Activated T-helper 1 cell treated with anti-CD3 and anti-CD28 coated beads, Interleukin-12 subunit alpha, Interleukin-12 subunit beta, Interleukin-2, Interleukin-4 antibody, amounts not matched to agents 30 ng/mL and 10 ng/mL and 1 ng/mL, durations not matched to agents 14 hours and 24 hours and 36 hours (primary cell): ENCODE results near the gene SSR3. TPM values are rescaled to one million over a fixed set of nuclear protein-coding genes. Genes with fewer than 3 reads are reported as not detected.
"Not testable (repeated sequence)": the region's sequence is repeated elsewhere in the genome, so short reads cannot be mapped to it uniquely, and the experiment has no call there.

Experiments used
- DNase-seq: peaks from one replicate; pipeline ENCODE4 v3.0.0; 2021; ENCODE audit warnings: low spot score
- H3K27ac Mint-ChIP-seq: one replicate; pipeline ENCODE4 v1.8.0; 2021; ENCODE audit warnings: mild to moderate bottlenecking, mixed read lengths
- H3K27me3 Mint-ChIP-seq: one replicate; pipeline ENCODE4 v1.8.0; 2022; ENCODE audit warnings: mild to moderate bottlenecking, moderate library complexity, mixed read lengths; ENCODE audit not compliant: insufficient read depth
- H3K36me3 Mint-ChIP-seq: one replicate; pipeline ENCODE4 v1.8.0; 2021; ENCODE audit warnings: low read depth, mixed read lengths
- H3K4me1 Mint-ChIP-seq: one replicate; pipeline ENCODE4 v1.8.0; 2021; ENCODE audit warnings: low read depth, mixed read lengths
- H3K4me3 Mint-ChIP-seq: one replicate; pipeline ENCODE4 v1.8.0; 2021; ENCODE audit warnings: mild to moderate bottlenecking, moderate library complexity, mixed read lengths
- H3K9me3 Mint-ChIP-seq: one replicate; pipeline ENCODE4 v1.8.0; 2021; ENCODE audit warnings: mixed read lengths
- intact Hi-C: fragments of 100-400 bp; cut with micrococcal nuclease; formaldehyde crosslinking; loops from one replicate; pipeline ENCODE4 v1.15.1; 2024
- total RNA-seq: library from RNA; stranded (reverse); gene quantifications from 2 replicates; pipeline ENCODE4 v1.2.3, GENCODE V29; 2022

SSR3 gene
- total RNA-seq: 149 and 162 TPM in 2 replicates

GRCh38 chr3:156554842-156555687 lies at the start of gene SSR3:
TSS of gene SSR3 (minus strand) at chr3:156555117. CDS start at chr3:156555089, 28 bp downstream.
- intact Hi-C loops: loop anchor here (1.0 to 2.0 kb wide), 12 partner anchors 14 to 620 kb away; partner anchors contain the start of genes CCNL1 and TIPARP
- peak within 1 kb of the TSS; percentile 94 for H3K27ac Mint-ChIP-seq
- DNase-seq: peak; percentile 99
- peaks cover 32% of the 10 kb centered on the region for H3K36me3 Mint-ChIP-seq
- H3K4me3 Mint-ChIP-seq: peak within 1 kb of the TSS; percentile 95
- peaks cover 53% of the 10 kb centered on the region for H3K4me1 Mint-ChIP-seq
- H3K27me3 Mint-ChIP-seq: no peaks in the 10 kb centered on the region
- no peaks in the 10 kb centered on the region for H3K9me3 Mint-ChIP-seq

GRCh38 chr3:156604064-156604641 lies 49.2 kb upstream of the SSR3 start:
- Mint-ChIP-seq H3K27ac (no peak overlapping the region), H3K9me3 (no peaks in the 10 kb centered on the region), H3K4me1 (peaks cover 38% of the 10 kb centered on the region), H3K4me3 (no peak overlapping the region), H3K36me3 (no peaks in the 10 kb centered on the region), H3K27me3 (peaks cover 13% of the 10 kb centered on the region)
- no peak for DNase-seq
- intact Hi-C loops: no loop called here

GRCh38 chr3:156603379-156604017 lies 48.6 kb upstream of the SSR3 start:
- H3K36me3 Mint-ChIP-seq: no peaks in the 10 kb centered on the region
- no peak overlapping the region for H3K4me3 Mint-ChIP-seq
- peaks cover 32% of the 10 kb centered on the region for H3K4me1 Mint-ChIP-seq
- H3K27me3 Mint-ChIP-seq: peaks cover 10% of the 10 kb centered on the region
- H3K27ac Mint-ChIP-seq: no peak overlapping the region
- DNase-seq: no peak
- no peaks in the 10 kb centered on the region for H3K9me3 Mint-ChIP-seq
- intact Hi-C loops: loop anchor here (2.0 kb wide), 1 partner anchor 49 kb away; the partner anchor contains the start of gene SSR3

DNA sequence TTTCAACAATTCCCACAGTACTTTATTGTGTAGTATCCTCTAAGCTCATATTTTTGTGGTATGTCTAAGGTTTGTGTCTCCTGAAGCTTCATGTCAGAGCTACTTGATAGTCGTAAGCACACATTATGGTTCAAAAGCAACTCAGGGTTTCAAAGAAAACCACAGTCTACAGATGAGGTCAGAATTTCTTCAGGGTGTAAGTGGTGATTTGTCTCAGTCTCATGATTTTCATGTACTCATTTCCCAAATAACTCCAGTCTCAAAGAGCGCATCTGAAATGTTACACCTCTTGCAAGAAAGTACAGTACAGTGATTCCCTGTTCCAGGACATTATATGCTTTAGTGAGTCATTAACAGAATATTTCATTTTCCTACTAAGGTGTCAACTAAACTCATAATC lies 47.5 kb upstream of the SSR3 start:
- Mint-ChIP-seq H3K27ac (no peak overlapping the region), H3K27me3 (peaks cover 7% of the 10 kb centered on the region), H3K36me3 (no peaks in the 10 kb centered on the region), H3K4me3 (no peak overlapping the region), H3K9me3 (no peaks in the 10 kb centered on the region), H3K4me1 (peaks cover 28% of the 10 kb centered on the region)
- intact Hi-C loops: loop anchor here (1.0 to 2.0 kb wide), 2 partner anchors 48 to 119 kb away; partner anchors contain the start of gene SSR3
- no peak for DNase-seq

DNA sequence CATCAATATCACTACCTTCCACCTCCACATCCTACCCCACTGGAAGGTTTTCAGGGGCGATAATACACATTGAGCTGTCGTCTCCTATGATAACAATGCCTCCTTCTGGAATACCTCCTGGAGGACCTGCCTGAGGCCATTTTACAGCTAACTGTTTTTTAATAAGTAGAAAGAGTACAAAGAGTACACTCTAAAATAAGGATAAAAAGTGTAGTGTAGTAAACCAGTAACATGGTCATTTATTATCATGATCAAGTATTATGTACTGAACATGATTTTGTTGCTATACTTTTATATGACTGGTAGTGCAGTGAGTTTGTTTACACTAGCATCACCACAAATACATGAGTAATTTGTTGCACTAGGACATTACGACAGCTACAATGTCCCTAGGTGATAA lies 46.6 kb upstream of the SSR3 start:
- peaks cover 13% of the 10 kb centered on the region for H3K27me3 Mint-ChIP-seq
- no peak overlapping the region for H3K27ac Mint-ChIP-seq
- H3K4me1 Mint-ChIP-seq: peaks cover 21% of the 10 kb centered on the region
- no peaks in the 10 kb centered on the region for H3K36me3 Mint-ChIP-seq
- H3K4me3 Mint-ChIP-seq: no peak overlapping the region
- H3K9me3 Mint-ChIP-seq: no peaks in the 10 kb centered on the region
- intact Hi-C loops: no loop called here
- DNase-seq: no peak

GRCh38 chr3:156600834-156601233 lies 45.9 kb upstream of the SSR3 start:
- Mint-ChIP-seq H3K36me3 (no peaks in the 10 kb centered on the region), H3K27me3 (peaks cover 16% of the 10 kb centered on the region), H3K9me3 (no peaks in the 10 kb centered on the region), H3K4me1 (peaks cover 14% of the 10 kb centered on the region), H3K4me3 (no peak overlapping the region), H3K27ac (no peak overlapping the region)
- no peak for DNase-seq
- intact Hi-C loops: no loop called here

DNA sequence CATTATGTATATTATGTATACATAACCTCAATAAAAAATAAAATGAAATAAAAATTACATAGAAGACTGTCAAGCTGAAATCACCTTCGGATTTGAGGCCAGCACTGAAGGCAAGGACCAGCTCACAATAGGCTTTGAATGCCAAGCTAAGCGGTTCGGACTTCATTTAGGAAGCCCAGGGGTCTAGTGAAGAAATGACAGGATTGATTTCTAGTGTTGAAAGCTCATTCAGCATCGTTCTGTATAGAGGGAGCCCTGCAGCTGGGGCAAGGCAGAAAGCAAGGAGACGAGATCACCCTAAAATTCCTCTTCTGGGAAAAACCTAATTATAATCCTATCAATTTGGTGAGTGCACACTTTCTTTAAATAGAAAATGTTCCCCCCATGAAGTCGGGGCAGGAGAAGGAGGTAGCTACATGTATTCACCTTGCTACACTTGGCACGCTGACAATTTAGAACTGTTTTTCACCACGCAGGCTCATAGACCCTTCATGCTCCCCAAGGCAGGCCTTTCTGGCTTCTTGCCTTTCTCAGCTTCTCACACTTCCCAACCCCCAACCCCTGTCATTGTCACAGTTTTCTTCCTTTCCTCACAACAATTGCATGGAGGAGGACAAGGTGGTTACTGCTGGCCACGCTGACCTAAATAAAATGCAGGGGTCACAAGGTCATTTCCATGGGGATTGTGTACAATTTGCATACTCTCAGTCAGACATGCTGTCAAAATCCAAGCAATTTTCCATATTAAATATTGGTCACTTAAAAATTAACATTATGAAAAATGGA lies 44.4 kb upstream of the SSR3 start:
- Mint-ChIP-seq H3K4me3 (no peak overlapping the region), H3K4me1 (peaks cover 25% of the 10 kb centered on the region), H3K27ac (no peak overlapping the region), H3K36me3 (no peaks in the 10 kb centered on the region), H3K9me3 (no peaks in the 10 kb centered on the region), H3K27me3 (peaks cover 26% of the 10 kb centered on the region)
- no peak for DNase-seq
- intact Hi-C loops: no loop called here

DNA sequence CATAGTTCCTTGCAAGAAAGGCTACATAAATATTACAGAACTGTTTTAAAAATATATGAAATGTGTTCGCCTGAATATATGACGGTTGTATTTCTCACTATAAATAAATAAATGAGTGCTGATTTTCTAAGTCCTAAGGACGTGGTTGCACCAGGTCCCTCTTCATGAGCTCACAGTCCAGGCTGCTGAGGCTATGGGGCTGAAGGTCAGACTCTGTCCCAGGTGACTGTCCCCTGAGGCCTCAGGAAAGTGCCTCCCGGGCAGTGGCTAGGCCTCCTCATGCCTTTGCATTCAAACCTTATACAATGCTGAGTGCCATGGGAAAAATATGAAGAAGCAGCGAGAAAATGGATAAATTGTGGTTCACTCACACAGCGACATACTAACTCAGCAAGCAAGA lies 43.5 kb upstream of the SSR3 start:
- DNase-seq: no peak
- no peaks in the 10 kb centered on the region for H3K36me3 Mint-ChIP-seq
- no peak overlapping the region for H3K4me3 Mint-ChIP-seq
- peaks cover 27% of the 10 kb centered on the region for H3K4me1 Mint-ChIP-seq
- intact Hi-C loops: no loop called here
- peaks cover 26% of the 10 kb centered on the region for H3K27me3 Mint-ChIP-seq
- H3K27ac Mint-ChIP-seq: no peak overlapping the region
- H3K9me3 Mint-ChIP-seq: no peaks in the 10 kb centered on the region

DNA sequence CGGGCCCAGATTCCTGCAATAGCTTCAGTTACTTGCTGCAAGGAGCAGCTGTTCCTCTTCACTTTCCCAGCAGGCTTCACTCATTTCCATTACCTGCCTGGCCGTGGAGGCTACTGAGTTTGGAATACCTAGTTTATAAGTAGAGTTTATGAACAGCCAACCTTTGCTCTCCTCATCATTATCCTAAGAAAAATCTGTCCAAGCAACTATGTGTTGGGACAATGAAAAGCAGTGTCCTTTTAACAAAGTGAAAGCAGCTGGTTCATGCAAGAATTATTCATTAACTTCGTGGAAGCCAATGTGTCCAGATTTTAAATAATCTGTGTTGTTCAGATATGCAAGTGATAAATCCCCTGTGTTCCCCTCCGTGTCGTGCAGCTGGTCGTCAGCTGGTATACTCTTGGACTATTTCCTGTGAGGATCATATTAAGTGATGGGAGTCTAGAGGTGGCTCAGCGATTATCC lies 39.3 kb upstream of the SSR3 start:
- no peak for DNase-seq
- intact Hi-C loops: no loop called here
- H3K9me3 Mint-ChIP-seq: peaks cover 3% of the 10 kb centered on the region
- H3K36me3 Mint-ChIP-seq: no peaks in the 10 kb centered on the region
- H3K4me1 Mint-ChIP-seq: peaks cover 15% of the 10 kb centered on the region
- no peak overlapping the region for H3K4me3 Mint-ChIP-seq
- H3K27me3 Mint-ChIP-seq: peaks cover 25% of the 10 kb centered on the region
- H3K27ac Mint-ChIP-seq: no peak overlapping the region

DNA sequence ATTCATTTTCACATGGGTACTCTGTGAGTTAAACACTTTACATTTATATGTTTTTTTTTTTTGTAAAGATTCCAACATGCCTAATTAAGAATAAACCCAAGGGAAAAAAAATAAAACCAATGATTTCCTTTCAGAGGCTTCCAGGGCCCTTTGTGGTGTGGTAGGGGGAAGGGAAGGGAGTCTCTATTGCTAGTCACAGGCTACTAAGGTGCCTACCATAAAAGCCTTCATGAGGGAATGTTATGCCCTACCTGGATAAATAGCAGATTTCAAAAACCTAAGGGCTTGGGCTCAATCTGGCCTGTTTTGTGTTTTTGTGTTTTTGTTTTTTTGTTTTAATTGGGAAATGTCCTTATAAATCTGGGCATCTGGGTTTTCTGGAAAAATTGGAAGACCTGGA lies 38.9 kb upstream of the SSR3 start:
- H3K27ac Mint-ChIP-seq: no peak overlapping the region
- peaks cover 15% of the 10 kb centered on the region for H3K4me1 Mint-ChIP-seq
- H3K9me3 Mint-ChIP-seq: peaks cover 3% of the 10 kb centered on the region
- intact Hi-C loops: no loop called here
- H3K4me3 Mint-ChIP-seq: no peak overlapping the region
- no peak for DNase-seq
- peaks cover 21% of the 10 kb centered on the region for H3K27me3 Mint-ChIP-seq
- H3K36me3 Mint-ChIP-seq: no peaks in the 10 kb centered on the region

DNA sequence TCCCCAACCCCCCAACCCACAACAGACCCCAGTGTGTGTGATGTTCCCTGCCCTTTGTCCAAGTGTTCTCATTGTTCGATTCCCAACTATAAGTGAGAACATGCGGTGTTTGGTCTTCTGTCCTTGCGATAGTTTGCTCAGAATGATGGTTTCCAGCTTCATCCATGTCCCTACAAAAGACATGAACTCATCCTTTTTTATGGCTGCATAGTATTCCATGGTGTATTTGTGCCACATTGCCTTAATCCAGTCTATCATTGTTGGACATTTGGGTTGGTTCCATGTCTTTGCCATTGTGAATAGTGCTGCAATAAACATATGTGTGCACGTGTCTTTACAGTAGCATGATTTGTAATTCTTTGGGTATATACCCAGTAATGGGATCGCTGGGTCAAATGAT lies 34.9 kb upstream of the SSR3 start:
- H3K4me1 Mint-ChIP-seq, DNase-seq, H3K27ac Mint-ChIP-seq, H3K27me3 Mint-ChIP-seq, intact Hi-C loops, H3K36me3 Mint-ChIP-seq, H3K9me3 Mint-ChIP-seq, H3K4me3 Mint-ChIP-seq: not testable (repeated sequence)

DNA sequence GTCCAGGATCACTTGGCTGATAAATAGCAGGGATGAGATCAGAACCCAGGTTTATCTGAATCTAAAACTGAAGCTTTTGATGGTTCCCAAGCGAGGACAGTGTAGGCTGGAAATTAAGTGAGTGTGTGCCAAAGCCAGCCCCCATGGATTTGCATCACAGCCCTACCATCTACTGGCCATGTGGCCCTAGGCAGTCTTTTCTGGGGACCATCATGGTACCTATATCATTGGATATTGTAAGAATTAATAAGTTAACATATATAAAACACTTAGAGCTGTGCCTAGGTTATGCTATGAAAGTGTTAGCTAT lies 32.8 kb upstream of the SSR3 start:
- peaks cover 4% of the 10 kb centered on the region for H3K27me3 Mint-ChIP-seq
- H3K4me1 Mint-ChIP-seq: peaks cover 11% of the 10 kb centered on the region
- intact Hi-C loops: no loop called here
- H3K36me3 Mint-ChIP-seq: no peaks in the 10 kb centered on the region
- H3K4me3 Mint-ChIP-seq: no peak overlapping the region
- DNase-seq: no peak
- no peak overlapping the region for H3K27ac Mint-ChIP-seq
- H3K9me3 Mint-ChIP-seq: peaks cover 3% of the 10 kb centered on the region
